HCT116 (cell line): ENCODE results near the gene OR2W1. TPM values are rescaled to one million over a fixed set of nuclear protein-coding genes. Genes with fewer than 3 reads are reported as not detected.

Experiments used
- ATAC-seq: fragments of 200-7000 bp; cut with Tn5 transposase; 2 replicates; pipeline ENCODE4 v1.9.1; 2020; ENCODE audit warnings: mild to moderate bottlenecking, moderate library complexity
- Bru-seq: library from RNA; stranded (reverse); fragments of 400-500 nt; gene quantifications from one replicate; lab custom pipeline; 2021; lab: Mats Ljungman, UMichigan
- BruChase-seq, 2 experiments: library from RNA; stranded (reverse); fragments of 400-500 nt; gene quantifications; one replicate each; lab custom pipeline; 2021; lab: Mats Ljungman, UMichigan
- BruUV-seq: library from RNA; stranded (reverse); fragments of 400-500 nt; replicated peaks from 2 replicates; lab custom pipeline; 2021; lab: Mats Ljungman, UMichigan
- CTCF ChIA-PET: fragments of 300-600 bp; sonication (Branson Sonifier 250); formaldehyde crosslinking; loops from one replicate; lab custom pipeline; 2021; ENCODE audit warnings: antibody characterized with exemption; lab: Charles Lee
- POLR2A ChIA-PET: fragments of 300-600, 350-600 bp; sonication (Branson Sonifier 250); formaldehyde crosslinking; loops from one replicate; lab custom pipeline; 2021; ENCODE audit warnings: antibody characterized with exemption; lab: Charles Lee
- RAD21 ChIA-PET, 2 experiments: fragments of 300-600 bp; sonication (Branson Sonifier 250); formaldehyde crosslinking; loops; one replicate each; lab custom pipeline; 2023; ENCODE audit warnings: low total read pairs in 2 of 2; ENCODE audit not compliant: uncharacterized antibody in 2 of 2, unreplicated experiment in 2 of 2, low non-redundant PET in 1 of 2; lab: Charles Lee
- DNase-seq: peaks from one replicate; pipeline ENCODE4 v3.0.0-alpha.2; 2010; ENCODE audit warnings: low read depth, low spot score
- H2AFZ ChIP-seq: fragments of 200-600 bp; shearing (Covaris generic), sonication (generic); 2 replicates; pipeline ENCODE4 v1.6.1; 2017; ENCODE audit warnings: low read depth, mixed run types, mixed read lengths, antibody characterized with exemption, low read length; ENCODE audit not compliant: poor library complexity, severe bottlenecking
- H3K27ac ChIP-seq: 2 replicates; pipeline ENCODE4 v1.5.1; 2012; ENCODE audit warnings: low read depth, low read length
- H3K27me3 ChIP-seq: fragments of 200-600 bp; sonication (generic); 2 replicates; pipeline ENCODE4 v1.6.1; 2016; ENCODE audit warnings: mixed run types, low read length, mixed read lengths; ENCODE audit not compliant: insufficient read depth
- H3K36me3 ChIP-seq, 2 experiments: fragments of 200-500 bp in 1 of 2; fragments of 200-600 bp in 1 of 2; sonication (Bioruptor generic) in 1 of 2; sonication (generic) in 1 of 2; 2 replicates each; pipeline versions ENCODE4 v1.5.1 to v1.6.1; 2014 to 2016; ENCODE audit warnings: low read length in 2 of 2, inconsistent platforms in 1 of 2, mixed read lengths in 1 of 2, mixed run types in 1 of 2; ENCODE audit not compliant: insufficient read depth in 2 of 2, control insufficient read depth in 1 of 2
- H3K4me1 ChIP-seq, 2 experiments: fragments of 200-600 bp in 1 of 2; sonication (generic) in 1 of 2; 2 replicates each; pipeline versions ENCODE4 v1.5.1 to v1.6.1; 2012 to 2017; ENCODE audit warnings: low read length in 2 of 2, inconsistent platforms in 1 of 2, mild to moderate bottlenecking in 1 of 2, mixed read lengths in 1 of 2, mixed run types in 1 of 2, moderate library complexity in 1 of 2; ENCODE audit not compliant: insufficient read depth in 2 of 2, control insufficient read depth in 1 of 2
- H3K4me2 ChIP-seq: fragments of 200-600 bp; sonication (generic); 2 replicates; pipeline ENCODE4 v1.6.1; 2017; ENCODE audit warnings: mixed run types, low read length, mixed read lengths
- H3K4me3 ChIP-seq, 2 experiments: fragments of 200-600 bp in 1 of 2; sonication (generic) in 1 of 2; replicated peaks in 1 of 2; 2 replicates each; pipeline ENCODE4 v1.5.1; 2011 to 2016; ENCODE audit warnings: low read length in 2 of 2, control low read depth in 1 of 2, low read depth in 1 of 2, mild to moderate bottlenecking in 1 of 2, mixed read lengths in 1 of 2, mixed run types in 1 of 2
- H3K79me2 ChIP-seq: fragments of 200-600 bp; sonication (generic); 2 replicates; pipeline ENCODE4 v1.6.1; 2017; ENCODE audit warnings: mild to moderate bottlenecking, mixed run types, low read length, moderate library complexity, mixed read lengths; ENCODE audit not compliant: insufficient read depth
- H3K9ac ChIP-seq: fragments of 200-600 bp; sonication (generic); 2 replicates; pipeline ENCODE4 v1.6.1; 2016; ENCODE audit warnings: low read length, mixed read lengths
- H3K9me2 ChIP-seq: fragments of 200-600 bp; sonication (generic), shearing (Covaris generic); 2 replicates; pipeline ENCODE4 v1.6.1; 2017; ENCODE audit warnings: mixed run types, mild to moderate bottlenecking, moderate library complexity; ENCODE audit not compliant: insufficient read depth
- H3K9me3 ChIP-seq, 2 experiments: fragments of 200-500 bp in 1 of 2; fragments of 200-600 bp in 1 of 2; sonication (Bioruptor generic) in 1 of 2; sonication (generic) in 1 of 2; 2 replicates each; pipeline ENCODE4 v1.6.1; 2014 to 2017; ENCODE audit warnings: low read length in 2 of 2, mixed read lengths in 2 of 2, inconsistent platforms in 1 of 2, low read depth in 1 of 2, mild to moderate bottlenecking in 1 of 2, mixed run types in 1 of 2, moderate library complexity in 1 of 2; ENCODE audit not compliant: control insufficient read depth in 1 of 2, insufficient read depth in 1 of 2
- H4K20me1 ChIP-seq: fragments of 200-600 bp; sonication (generic), shearing (Covaris generic); 2 replicates; pipeline ENCODE4 v1.6.1; 2017; ENCODE audit warnings: mixed run types, mild to moderate bottlenecking, moderate library complexity; ENCODE audit not compliant: insufficient read depth
- CBX3 ChIP-seq: IDR thresholded peaks from 2 replicates; pipeline ENCODE4 v1.6.1; 2012; ENCODE audit warnings: low read depth
- CEBPB ChIP-seq: IDR thresholded peaks from 2 replicates; pipeline ENCODE4 v1.6.1; 2012; ENCODE audit warnings: low read depth
- EGR1 ChIP-seq: IDR thresholded peaks from 2 replicates; pipeline ENCODE4 v1.6.1; 2012; ENCODE audit warnings: low read depth
- ELF1 ChIP-seq: IDR thresholded peaks from 2 replicates; pipeline ENCODE4 v1.6.1; 2012; ENCODE audit warnings: low read depth, borderline replicate concordance
- EZH2 ChIP-seq: fragments of 200-600 bp; sonication (generic); IDR thresholded peaks from 2 replicates; pipeline ENCODE4 v1.6.1; 2017; ENCODE audit warnings: antibody characterized with exemption, mixed run types
- EZH2phosphoT487 ChIP-seq: fragments of 200-600 bp; IDR thresholded peaks from 2 replicates; pipeline ENCODE4 v1.6.1; 2018; ENCODE audit warnings: antibody characterized with exemption, borderline replicate concordance
- FOSL1 ChIP-seq: IDR thresholded peaks from 2 replicates; pipeline ENCODE4 v1.6.1; 2012; ENCODE audit warnings: low read depth
- JUND ChIP-seq: IDR thresholded peaks from 2 replicates; pipeline ENCODE4 v1.6.1; 2012
- RAD21 ChIP-seq: IDR thresholded peaks from 2 replicates; pipeline ENCODE4 v1.6.1; 2012; ENCODE audit warnings: low read depth, mild to moderate bottlenecking
- SIN3A ChIP-seq: IDR thresholded peaks from 2 replicates; pipeline ENCODE4 v1.6.1; 2012; ENCODE audit warnings: low read depth
- SRF ChIP-seq: IDR thresholded peaks from 2 replicates; pipeline ENCODE4 v1.6.1; 2012; ENCODE audit warnings: low read depth
- TCF7L2 ChIP-seq: IDR thresholded peaks from 2 replicates; pipeline ENCODE4 v1.7.0; 2011; ENCODE audit warnings: borderline replicate concordance, inconsistent platforms; ENCODE audit not compliant: insufficient read depth, insufficient read length; ENCODE audit errors: extremely low read depth
- YY1 ChIP-seq: IDR thresholded peaks from 2 replicates; pipeline ENCODE4 v1.6.1; 2011; ENCODE audit warnings: low read length, low read depth, moderate library complexity, mild to moderate bottlenecking; ENCODE audit not compliant: insufficient replicate concordance; ENCODE audit errors: extremely low read depth
- ZFX ChIP-seq: fragments of 450-650 bp; IDR thresholded peaks from 2 replicates; pipeline ENCODE4 v1.6.1; 2017
- ZNF274 ChIP-seq: fragments of 200-500 bp; sonication (Bioruptor generic); IDR thresholded peaks from 2 replicates; pipeline ENCODE4 v1.6.1; 2014; ENCODE audit warnings: mild to moderate bottlenecking, low read depth, low read length, inconsistent platforms
- intact Hi-C: fragments of 100-400 bp; cut with micrococcal nuclease; formaldehyde crosslinking; loops from 2 replicates; pipeline ENCODE4 v1.10.0; 2022
- long read RNA-seq: library from polyadenylated mRNA; unstranded; transcript quantifications from one replicate; pipeline ENCODE4 v2.0.0, GENCODE V29; 2021; ENCODE audit not compliant: unreplicated experiment
- polyA plus RNA-seq: library from polyadenylated mRNA; unstranded; fragments of >200 nt; gene quantifications from 2 replicates; pipeline ENCODE4 v1.2.1, GENCODE V29; 2012; ENCODE audit warnings: missing spikeins
- total RNA-seq: library from RNA; stranded (reverse); gene quantifications from one replicate; pipeline ENCODE4 v1.2.1, GENCODE V29; 2021; ENCODE audit not compliant: unreplicated experiment
- TF ChIP-seq, protein P1 (sequence below), 3 experiments: fragments of 200-600 bp in 1 of 3; sonication (generic) in 1 of 3; IDR thresholded peaks in 2 of 3; conservative IDR thresholded peaks in 1 of 3; 2 replicates each; pipeline ENCODE4 v1.5.1; 2012 to 2017; ENCODE audit warnings: low read depth in 2 of 3, low read length in 2 of 3, antibody characterized with exemption in 1 of 3, borderline replicate concordance in 1 of 3, control low read depth in 1 of 3, mild to moderate bottlenecking in 1 of 3, mixed read lengths in 1 of 3, mixed run types in 1 of 3, moderate library complexity in 1 of 3; ENCODE audit not compliant: insufficient read depth in 1 of 3
- TF ChIP-seq, protein P2 (sequence below): IDR thresholded peaks from 2 replicates; pipeline ENCODE4 v1.6.1; 2012
- TF ChIP-seq, protein P3 (sequence below): IDR thresholded peaks from 2 replicates; pipeline ENCODE4 v1.6.1; 2012

Gene OR2W1, protein sequence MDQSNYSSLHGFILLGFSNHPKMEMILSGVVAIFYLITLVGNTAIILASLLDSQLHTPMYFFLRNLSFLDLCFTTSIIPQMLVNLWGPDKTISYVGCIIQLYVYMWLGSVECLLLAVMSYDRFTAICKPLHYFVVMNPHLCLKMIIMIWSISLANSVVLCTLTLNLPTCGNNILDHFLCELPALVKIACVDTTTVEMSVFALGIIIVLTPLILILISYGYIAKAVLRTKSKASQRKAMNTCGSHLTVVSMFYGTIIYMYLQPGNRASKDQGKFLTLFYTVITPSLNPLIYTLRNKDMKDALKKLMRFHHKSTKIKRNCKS
- not detected for total RNA-seq
- polyA plus RNA-seq, result not detected in 2 replicates
- not detected for Bru-seq, nascent RNA
- not detected for BruChase-seq, experiment 1, labeled RNA remaining after a 6-hour chase
- not detected for BruChase-seq, experiment 2, labeled RNA remaining after a 2-hour chase
- long read RNA-seq, result 0 reads

DNA sequence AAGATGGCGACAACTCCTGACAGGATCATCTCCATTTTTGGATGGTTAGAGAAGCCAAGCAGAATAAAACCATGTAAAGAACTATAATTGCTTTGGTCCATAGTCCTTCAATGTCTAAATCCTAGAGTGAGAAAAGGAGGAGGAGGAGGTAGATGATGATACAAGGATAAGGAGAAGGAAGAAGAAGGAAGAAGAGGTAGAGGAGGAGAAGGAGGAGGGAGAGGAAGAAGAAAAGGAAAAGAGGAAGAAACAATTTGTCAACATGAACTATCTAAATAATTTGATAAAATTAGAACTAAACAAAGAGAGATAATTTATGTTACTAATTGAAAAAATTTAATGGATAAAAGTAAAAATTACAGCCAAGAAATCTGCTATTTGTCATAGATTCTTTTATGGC is at the start of gene OR2W1:
Gene OR2W1, minus strand, starts transcription at position 101 of the 400 bp plus-strand sequence. Its CDS starts 0 bp downstream, at position 101.
- no peak for ATAC-seq
- BruUV-seq, result no TSS peak
- no peaks in the 10 kb centered on the region for H3K9me3 ChIP-seq
- H4K20me1 ChIP-seq, result no peaks in the 10 kb centered on the region
- H3K9me2 ChIP-seq, result no peaks in the 10 kb centered on the region; the same call in 1 of the 2 replicates
- TF ChIP-seq JUND (no peak), SIN3A (no peak), FOSL1 (no peak), YY1 (no peak), CBX3 (no peak), ZNF274 (no peak), EZH2 (no peak), SRF (no peak), EZH2phosphoT487 (no peak), CEBPB (no peak), TCF7L2 (no peak), EGR1 (no peak), RAD21 (no peak), ELF1 (no peak), ZFX (no peak)
- TF ChIP-seq, protein P1, sequence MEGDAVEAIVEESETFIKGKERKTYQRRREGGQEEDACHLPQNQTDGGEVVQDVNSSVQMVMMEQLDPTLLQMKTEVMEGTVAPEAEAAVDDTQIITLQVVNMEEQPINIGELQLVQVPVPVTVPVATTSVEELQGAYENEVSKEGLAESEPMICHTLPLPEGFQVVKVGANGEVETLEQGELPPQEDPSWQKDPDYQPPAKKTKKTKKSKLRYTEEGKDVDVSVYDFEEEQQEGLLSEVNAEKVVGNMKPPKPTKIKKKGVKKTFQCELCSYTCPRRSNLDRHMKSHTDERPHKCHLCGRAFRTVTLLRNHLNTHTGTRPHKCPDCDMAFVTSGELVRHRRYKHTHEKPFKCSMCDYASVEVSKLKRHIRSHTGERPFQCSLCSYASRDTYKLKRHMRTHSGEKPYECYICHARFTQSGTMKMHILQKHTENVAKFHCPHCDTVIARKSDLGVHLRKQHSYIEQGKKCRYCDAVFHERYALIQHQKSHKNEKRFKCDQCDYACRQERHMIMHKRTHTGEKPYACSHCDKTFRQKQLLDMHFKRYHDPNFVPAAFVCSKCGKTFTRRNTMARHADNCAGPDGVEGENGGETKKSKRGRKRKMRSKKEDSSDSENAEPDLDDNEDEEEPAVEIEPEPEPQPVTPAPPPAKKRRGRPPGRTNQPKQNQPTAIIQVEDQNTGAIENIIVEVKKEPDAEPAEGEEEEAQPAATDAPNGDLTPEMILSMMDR (IDR thresholded peaks at IDR 0.05 in 2 of 3, conservative IDR thresholded peaks at IDR 0.05 in 1 of 3; ENCODE audit: borderline replicate concordance in 1 of 3, insufficient read depth in 1 of 3, low read depth in 2 of 3, low read length in 2 of 3), result no peak
- TF ChIP-seq, protein P2, sequence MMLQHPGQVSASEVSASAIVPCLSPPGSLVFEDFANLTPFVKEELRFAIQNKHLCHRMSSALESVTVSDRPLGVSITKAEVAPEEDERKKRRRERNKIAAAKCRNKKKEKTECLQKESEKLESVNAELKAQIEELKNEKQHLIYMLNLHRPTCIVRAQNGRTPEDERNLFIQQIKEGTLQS, result no peak
- TF ChIP-seq, protein P3, sequence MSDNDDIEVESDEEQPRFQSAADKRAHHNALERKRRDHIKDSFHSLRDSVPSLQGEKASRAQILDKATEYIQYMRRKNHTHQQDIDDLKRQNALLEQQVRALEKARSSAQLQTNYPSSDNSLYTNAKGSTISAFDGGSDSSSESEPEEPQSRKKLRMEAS, result no peak
- TF ChIP-seq, all 23 proteins: peak for 0
- no peaks in the 10 kb centered on the region for H3K79me2 ChIP-seq
- CTCF ChIA-PET, result no interaction called here
- no peak within 1 kb of the TSS for H3K4me3 ChIP-seq
- no peak within 1 kb of the TSS for H3K27ac ChIP-seq
- no peak for DNase-seq
- H3K27me3 ChIP-seq, result no peaks in the 10 kb centered on the region
- H3K4me2 ChIP-seq, result no peak within 1 kb of the TSS
- H2AFZ ChIP-seq, result no peak within 1 kb of the TSS
- POLR2A ChIA-PET, result no interaction called here
- no peaks in the 10 kb centered on the region for H3K36me3 ChIP-seq
- H3K4me1 ChIP-seq, result no peaks in the 10 kb centered on the region
- H3K9ac ChIP-seq, result no peak within 1 kb of the TSS
- RAD21 ChIA-PET, result no interaction called here
- intact Hi-C loops, result no loop called here
